Measurements from ENCODE around the gene ADGRF5.

DNA sequence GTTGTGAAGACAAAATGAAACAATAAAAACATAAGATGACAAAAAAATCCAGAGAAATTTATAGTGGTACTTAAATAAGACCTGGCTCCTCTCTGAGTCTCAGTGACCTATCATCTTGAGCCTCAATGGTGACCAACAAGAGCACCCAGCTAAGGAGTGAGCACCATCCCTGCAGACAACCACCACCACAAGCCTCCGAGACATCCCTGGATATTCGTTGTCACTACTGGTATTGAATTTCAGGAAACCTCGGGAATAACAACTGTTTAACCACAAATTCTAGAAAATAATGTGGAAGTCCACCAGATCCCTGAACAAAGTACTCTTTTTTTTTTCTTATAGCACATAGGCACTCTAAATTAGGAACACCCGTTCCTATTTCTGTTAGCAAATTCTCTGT is 32.2 kb upstream of the ADGRF5 start:
- TF ChIP-seq CTCF (conservative IDR thresholded peaks at IDR 0.05 in 1 of 2, IDR thresholded peaks at IDR 0.05 in 1 of 2; ENCODE audit: extremely low read depth in 1 of 2, insufficient read depth in 1 of 2, low read depth in 1 of 2, low read length in 2 of 2) (no peak), EZH2 (IDR thresholded peaks at IDR 0.05; ENCODE audit: borderline replicate concordance, low read length) (no peak)
